PC-3 (cell line): ENCODE measurements around the gene RANBP10.

ENCODE experiments used
- CTCF ChIP-seq: fragments of 300-600 bp; sonication (generic); conservative IDR thresholded peaks from 2 replicates; pipeline ENCODE4 v1.5.1; 2017; ENCODE audit warnings: antibody characterized with exemption, low read depth, mild to moderate bottlenecking, low read length
- EZH2 ChIP-seq: fragments of 300-600 bp; sonication (generic); IDR thresholded peaks from one replicate; pipeline ENCODE4 v1.6.1; 2017; ENCODE audit warnings: antibody characterized with exemption, mild to moderate bottlenecking, low read length; ENCODE audit not compliant: unreplicated experiment
- EZH2phosphoT487 ChIP-seq: fragments of 300-600 bp; sonication (generic); IDR thresholded peaks from 2 replicates; pipeline ENCODE4 v1.6.1; 2018; ENCODE audit warnings: mild to moderate bottlenecking, antibody characterized with exemption, low read length, borderline replicate concordance

GRCh38 chr16:67781565-67781921, 24.8 kb downstream of the RANBP10 start:
- no peak for TF ChIP-seq CTCF
- no peak for TF ChIP-seq EZH2
- no peak for TF ChIP-seq EZH2phosphoT487
